Esophagus (tissue), 2 donors: ENCODE data around the gene FRMPD2. TPM values are rescaled to one million over a fixed set of nuclear protein-coding genes. Genes with fewer than 3 reads are reported as not detected.

Source experiments
- H3K27ac ChIP-seq, 2 donors: one replicate each; pipeline ENCODE4 v1.5.1; 2013; ENCODE audit warnings: low read depth in 2 of 2, mild to moderate bottlenecking in 2 of 2, inconsistent platforms in 1 of 2, low read length in 1 of 2, moderate library complexity in 1 of 2
- H3K27me3 ChIP-seq, 2 donors: one replicate each; pipeline ENCODE4 v1.6.1; 2013; ENCODE audit warnings: low read length in 2 of 2, control low read depth in 1 of 2, mild to moderate bottlenecking in 1 of 2; ENCODE audit not compliant: insufficient read depth in 2 of 2, control insufficient read depth in 1 of 2
- H3K36me3 ChIP-seq, 2 donors: one replicate each; pipeline ENCODE4 v1.6.1; 2013; ENCODE audit warnings: low read length in 1 of 2; ENCODE audit not compliant: control insufficient read depth in 2 of 2, insufficient read depth in 2 of 2
- H3K4me1 ChIP-seq, 2 donors: one replicate each; pipeline ENCODE4 v1.6.1; 2013; ENCODE audit warnings: low read length in 1 of 2; ENCODE audit not compliant: control insufficient read depth in 2 of 2, insufficient read depth in 2 of 2
- H3K4me3 ChIP-seq, 2 donors: one replicate each; pipeline ENCODE4 v1.5.1; 2013; ENCODE audit warnings: low read length in 2 of 2, mild to moderate bottlenecking in 2 of 2, low read depth in 1 of 2, moderate library complexity in 1 of 2
- H3K9me3 ChIP-seq, 2 donors: one replicate each; pipeline ENCODE4 v1.6.1; 2013; ENCODE audit warnings: mild to moderate bottlenecking in 2 of 2, low read depth in 1 of 2, low read length in 1 of 2, moderate library complexity in 1 of 2; ENCODE audit not compliant: control insufficient read depth in 2 of 2, insufficient read depth in 1 of 2
- WGBS, 2 donors: extraction: QIAGEN DNeasy Blood & Tissue Kit; methylation state at CpG; one replicate each; pipeline ENCODE4 v1.1.7; 2013; 5-methylcytosine and 5-hydroxymethylcytosine counted together
- polyA plus RNA-seq, 2 donors: library from polyadenylated mRNA; stranded (reverse); fragments of 200-250 nt; gene quantifications; one replicate each; pipeline ENCODE4 v1.2.3, GENCODE V29; 2013
- donor health status: healthy with polysubstance abuse.
- donor health status: Bipolar disorder and iron deficiency.

The FRMPD2 gene
- polyA plus RNA-seq, 2 donors: 0.02 to 0.06 TPM

- Histone ChIP-seq H3K9me3 (no peaks in the 10 kb centered on the region), H3K4me3 (no peak overlapping the region), H3K27me3 (no peaks in the 10 kb centered on the region), H3K4me1 (peaks cover 0 to 3% of the 10 kb centered on the region in 2 donors), H3K36me3 (no peaks in the 10 kb centered on the region), H3K27ac (no peak overlapping the region)
- WGBS, 2 donors: 91 to 93% methylated on average over 6 of the region's 6 CpGs
These were observed 59.6 kb downstream of the FRMPD2 start for GRCh38 chr10:48214716-48215485.

- Histone ChIP-seq H3K27ac (no peak overlapping the region), H3K27me3 (peaks cover 0 to 3% of the 10 kb centered on the region in 2 donors), H3K9me3 (no peaks in the 10 kb centered on the region), H3K4me1 (peaks cover 0 to 3% of the 10 kb centered on the region in 2 donors), H3K36me3 (no peaks in the 10 kb centered on the region), H3K4me3 (no peak overlapping the region)
- 51 to 60% methylated on average over 1 of the region's 1 CpG for WGBS, 2 donors
These were observed 61.4 kb downstream of the FRMPD2 start for GRCh38 chr10:48213047-48213446.

- H3K27ac ChIP-seq: no peak overlapping the region
- 92 to 93% methylated on average over 7 of the region's 7 CpGs for whole genome bisulfite sequencing, 2 donors
- peaks cover 0 to 2% of the 10 kb centered on the region in 2 donors for H3K4me1 ChIP-seq
- no peaks in the 10 kb centered on the region for H3K9me3 ChIP-seq
- H3K36me3 ChIP-seq: no peaks in the 10 kb centered on the region
- peaks cover 0 to 3% of the 10 kb centered on the region in 2 donors for H3K27me3 ChIP-seq
- H3K4me3 ChIP-seq: no peak overlapping the region
These were observed 62.7 kb downstream of the FRMPD2 start for GRCh38 chr10:48211777-48212176.

GRCh38 chr10:48210966-48211365 lies 63.5 kb downstream of the FRMPD2 start:
- Histone ChIP-seq H3K27ac (no peak overlapping the region), H3K36me3 (no peaks in the 10 kb centered on the region), H3K9me3 (no peaks in the 10 kb centered on the region), H3K4me3 (no peak overlapping the region), H3K4me1 (no peaks in the 10 kb centered on the region), H3K27me3 (peaks cover 0 to 3% of the 10 kb centered on the region in 2 donors)
- WGBS, 2 donors: 90 to 93% methylated on average over 5 of the region's 5 CpGs

GRCh38 chr10:48210391-48210790 lies 64.1 kb downstream of the FRMPD2 start:
- H3K4me3 ChIP-seq: no peak overlapping the region
- no peaks in the 10 kb centered on the region for H3K9me3 ChIP-seq
- no peak overlapping the region for H3K27ac ChIP-seq
- H3K27me3 ChIP-seq: peaks cover 0 to 3% of the 10 kb centered on the region in 2 donors
- no peaks in the 10 kb centered on the region for H3K36me3 ChIP-seq
- 88 to 89% methylated on average over 9 of the region's 9 CpGs for WGBS, 2 donors
- no peaks in the 10 kb centered on the region for H3K4me1 ChIP-seq

- Histone ChIP-seq H3K36me3 (no peaks in the 10 kb centered on the region), H3K4me1 (no peaks in the 10 kb centered on the region), H3K27me3 (peaks cover 0 to 3% of the 10 kb centered on the region in 2 donors), H3K9me3 (no peaks in the 10 kb centered on the region), H3K27ac (no peak overlapping the region), H3K4me3 (no peak overlapping the region)
- 76 to 81% methylated on average over 2 of the region's 2 CpGs for WGBS, 2 donors
These were observed 65.3 kb downstream of the FRMPD2 start for GRCh38 chr10:48209241-48209640.

- Histone ChIP-seq H3K4me1 (no peaks in the 10 kb centered on the region), H3K4me3 (no peak overlapping the region), H3K36me3 (no peaks in the 10 kb centered on the region), H3K9me3 (no peaks in the 10 kb centered on the region), H3K27ac (no peak overlapping the region), H3K27me3 (peaks cover 0 to 3% of the 10 kb centered on the region in 2 donors)
- 76 to 80% methylated on average over 5 of the region's 5 CpGs for WGBS, 2 donors
These were observed 66.6 kb downstream of the FRMPD2 start for GRCh38 chr10:48207853-48208252.

GRCh38 chr10:48206482-48207250 lies 67.8 kb downstream of the FRMPD2 start:
- Histone ChIP-seq H3K36me3 (no peaks in the 10 kb centered on the region), H3K27me3 (peaks cover 0 to 3% of the 10 kb centered on the region in 2 donors), H3K27ac (no peak overlapping the region), H3K4me1 (no peaks in the 10 kb centered on the region), H3K4me3 (no peak overlapping the region), H3K9me3 (no peaks in the 10 kb centered on the region)
- WGBS, 2 donors: 76 to 78% methylated on average over 6 of the region's 6 CpGs

- Histone ChIP-seq H3K9me3 (no peaks in the 10 kb centered on the region), H3K27me3 (peaks cover 0 to 3% of the 10 kb centered on the region in 2 donors), H3K27ac (no peak overlapping the region), H3K4me1 (no peaks in the 10 kb centered on the region), H3K36me3 (no peaks in the 10 kb centered on the region), H3K4me3 (no peak overlapping the region)
- 76 to 84% methylated on average over 4 of the region's 4 CpGs for WGBS, 2 donors
These were observed 68.6 kb downstream of the FRMPD2 start for GRCh38 chr10:48205918-48206317.
